Peyer's patch (tissue), 4 donors: ENCODE results near the gene BCL2L14.

Experiments used
- CTCF ChIP-seq, 6 experiments: fragments of 450-650 bp in 4 of 6; fragments of 200-600 bp in 2 of 6; sonication (generic) in 1 of 6; IDR thresholded peaks; one replicate each; pipeline ENCODE4 v1.5.1; 2017 to 2019; ENCODE audit warnings: antibody characterized with exemption in 6 of 6, mild to moderate bottlenecking in 3 of 6, moderate library complexity in 1 of 6
- POLR2A ChIP-seq, 2 donors: fragments of 450-650 bp; IDR thresholded peaks; one replicate each; pipeline ENCODE4 v1.5.1; 2017; ENCODE audit warnings: antibody characterized with exemption in 2 of 2, mild to moderate bottlenecking in 2 of 2, moderate library complexity in 2 of 2

DNA sequence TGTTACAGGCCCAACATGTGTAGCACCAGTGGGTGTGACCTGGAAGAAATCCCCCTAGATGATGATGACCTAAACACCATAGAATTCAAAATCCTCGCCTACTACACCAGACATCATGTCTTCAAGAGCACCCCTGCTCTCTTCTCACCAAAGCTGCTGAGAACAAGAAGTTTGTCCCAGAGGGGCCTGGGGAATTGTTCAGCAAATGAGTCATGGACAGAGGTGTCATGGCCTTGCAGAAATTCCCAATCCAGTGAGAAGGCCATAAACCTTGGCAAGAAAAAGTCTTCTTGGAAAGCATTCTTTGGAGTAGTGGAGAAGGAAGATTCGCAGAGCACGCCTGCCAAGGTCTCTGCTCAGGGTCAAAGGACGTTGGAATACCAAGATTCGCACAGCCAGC lies 8.6 kb downstream of the BCL2L14 start:
- TF ChIP-seq CTCF (IDR thresholded peaks at IDR 0.05) (no peak), POLR2A (IDR thresholded peaks at IDR 0.05) (no peak)
